HG03565 (cell line): ENCODE results near the gene CLCN7.

ENCODE experiments used
- ATAC-seq: cut with Tn5 transposase; IDR thresholded peaks from one replicate; pipeline ENCODE4 v1.9.1; 2021; ENCODE audit warnings: mild to moderate bottlenecking, moderate library complexity; ENCODE audit not compliant: unreplicated experiment

CLCN7 gene

DNA sequence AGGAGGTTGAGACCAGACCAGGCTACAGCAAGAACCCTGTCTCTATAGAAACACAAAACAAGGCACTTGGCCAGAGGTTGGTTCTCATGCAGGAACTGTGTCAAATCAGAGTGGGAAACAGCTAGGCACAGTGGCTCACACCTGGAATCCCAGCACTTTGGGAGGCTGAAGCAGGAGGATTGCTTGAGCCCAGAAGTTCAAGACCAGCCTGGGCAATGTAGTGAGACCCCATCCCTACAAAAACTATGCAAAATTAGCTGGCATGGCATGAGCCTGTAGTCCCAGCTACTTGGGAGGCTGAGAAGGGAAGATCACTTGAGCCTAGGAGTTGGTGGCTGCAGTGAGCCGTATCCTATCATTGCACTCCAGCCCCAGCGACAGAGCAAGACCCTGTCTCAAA, 62.0 kb downstream of the CLCN7 start:
- ATAC-seq: no peak

DNA sequence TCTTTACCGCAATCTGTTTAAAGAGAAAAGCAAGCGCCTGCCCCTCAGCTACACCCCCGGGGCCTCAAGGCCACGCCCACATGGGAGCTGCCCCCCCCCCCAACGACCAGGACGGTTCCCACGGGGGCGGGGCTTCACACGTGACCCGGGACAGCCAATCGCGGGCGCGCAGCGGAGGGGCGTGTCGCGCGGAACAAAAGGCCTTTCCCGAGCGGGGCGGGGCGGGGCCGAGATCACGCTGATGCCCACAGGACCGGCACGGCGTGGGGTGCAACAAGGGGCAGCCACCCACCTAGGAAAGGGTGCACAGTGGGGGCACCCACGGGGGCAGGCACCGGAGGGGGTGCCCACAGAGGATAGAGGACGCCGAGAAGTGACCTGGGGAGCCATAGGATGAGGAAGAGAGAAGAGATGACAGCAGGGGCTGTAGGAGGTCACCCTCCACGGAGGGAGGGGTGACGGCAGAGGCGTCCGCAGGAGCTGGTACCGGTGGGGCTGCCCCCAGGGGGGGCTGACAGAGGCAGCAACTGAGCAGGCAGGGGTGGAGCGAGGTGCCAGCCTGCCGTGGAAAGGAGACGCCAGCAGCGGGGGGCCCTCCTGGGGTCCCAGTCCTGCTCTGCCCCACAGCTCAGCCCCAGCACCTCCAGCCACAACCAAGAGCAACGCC, 66.5 kb downstream of the CLCN7 start:
- peak; percentile 59 for ATAC-seq

DNA sequence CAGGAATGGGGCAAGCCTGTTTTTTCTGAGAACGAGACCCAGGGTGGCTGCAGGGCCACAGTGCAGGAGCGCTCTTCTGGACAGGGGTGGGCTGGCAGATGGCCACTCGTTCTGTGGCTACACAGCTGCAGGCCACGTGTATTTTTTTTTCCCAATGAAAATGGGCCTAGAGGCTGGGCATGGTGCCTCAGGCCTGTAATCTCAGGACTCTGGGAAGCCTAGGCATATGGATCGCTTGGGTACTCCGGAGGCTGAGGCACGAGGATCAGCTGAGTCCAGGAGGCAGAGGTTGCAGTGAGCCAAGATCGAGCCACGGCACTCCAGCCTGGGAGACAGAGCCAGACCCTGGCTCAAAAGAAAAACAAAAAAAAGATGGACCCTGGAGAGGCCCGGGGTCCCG, 67.1 kb downstream of the CLCN7 start:
- no peak for ATAC-seq

DNA sequence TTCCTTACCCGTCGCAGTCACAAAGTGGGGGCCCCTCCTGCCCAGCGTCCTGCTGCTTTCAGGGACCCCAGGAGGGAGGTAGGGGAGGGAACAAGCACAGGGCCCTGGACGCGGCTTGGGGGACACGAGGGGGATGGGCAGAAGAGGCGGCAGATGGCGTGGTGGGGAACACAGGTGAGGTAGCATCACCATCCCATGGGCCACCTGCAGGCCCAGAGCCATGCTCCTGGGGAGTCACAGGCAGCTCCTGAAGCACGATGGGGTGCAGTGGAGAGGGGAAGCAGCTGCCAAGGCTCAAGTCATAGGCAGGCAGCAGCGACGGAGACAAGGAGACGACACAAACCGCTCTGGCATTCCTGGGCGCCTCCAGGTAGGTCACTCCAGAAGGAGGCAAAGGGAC, 71.1 kb downstream of the CLCN7 start:
- no peak for ATAC-seq

- ATAC-seq: no peak
These were observed 71.8 kb downstream of the CLCN7 start for GRCh38 chr16:1403036-1403435.

DNA sequence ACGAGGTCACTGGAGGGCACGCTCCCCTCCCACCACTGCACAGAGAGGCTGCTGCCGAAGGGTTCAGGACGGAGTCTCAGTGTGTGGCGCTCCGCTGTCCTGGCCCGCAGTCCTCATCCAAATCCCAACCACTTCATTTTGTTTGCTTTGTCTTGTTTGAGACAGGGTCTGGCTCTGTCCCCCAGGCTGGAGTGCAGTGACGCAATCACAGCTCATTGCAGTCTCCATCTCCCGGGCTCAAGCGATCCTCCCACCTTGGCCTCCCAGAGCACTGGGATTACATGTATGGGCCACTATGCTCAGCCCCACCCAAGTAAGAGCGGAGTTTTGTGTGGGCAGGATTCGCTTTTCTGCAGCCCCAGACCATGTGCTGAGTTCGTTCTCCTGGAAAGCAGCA, 73.1 kb downstream of the CLCN7 start:
- no peak for ATAC-seq

GRCh38 chr16:1401061-1401757, 73.6 kb downstream of the CLCN7 start:
- no peak for ATAC-seq

DNA sequence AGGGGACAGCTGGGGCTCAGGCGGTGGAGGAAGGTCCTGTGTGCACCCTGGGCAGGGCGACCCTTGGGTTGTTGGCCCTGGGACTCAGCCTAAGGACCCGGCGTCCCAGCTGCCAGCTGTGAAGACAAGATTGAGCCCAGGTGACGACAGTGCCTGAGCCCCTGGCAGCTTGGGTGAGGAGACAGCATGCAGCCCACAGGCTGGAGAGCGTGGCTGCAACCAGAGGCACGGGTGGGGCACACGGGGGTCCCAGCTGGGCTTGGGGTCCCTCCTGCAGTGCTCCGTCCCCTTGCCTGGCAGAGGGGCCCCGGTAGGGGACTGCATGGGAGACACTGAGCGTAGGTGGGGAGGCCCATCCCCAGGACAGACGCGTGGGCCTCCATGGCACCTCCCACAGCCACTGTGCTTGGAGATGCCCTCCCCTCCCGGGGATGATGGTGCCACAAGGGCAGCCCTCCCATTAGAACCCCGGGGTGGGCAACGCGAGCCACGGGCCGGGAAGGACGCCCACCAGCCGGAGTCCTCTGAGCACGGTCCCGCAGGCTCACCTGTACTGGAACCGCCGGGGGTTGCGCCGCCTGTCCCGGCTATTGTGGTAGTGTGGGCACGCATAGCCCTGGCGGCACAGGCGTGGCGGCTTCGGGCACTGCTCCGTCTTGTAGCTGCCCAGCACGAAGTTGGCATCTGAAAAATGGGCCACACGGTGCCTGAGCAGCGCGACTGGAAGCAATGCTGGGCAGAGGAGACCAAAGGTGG, 75.8 kb downstream of the CLCN7 start:
- no peak for ATAC-seq

GRCh38 chr16:1398351-1398750, 76.5 kb downstream of the CLCN7 start:
- no peak for ATAC-seq

- ATAC-seq: no peak
These were observed 77.0 kb downstream of the CLCN7 start for GRCh38 chr16:1397779-1398178.

DNA sequence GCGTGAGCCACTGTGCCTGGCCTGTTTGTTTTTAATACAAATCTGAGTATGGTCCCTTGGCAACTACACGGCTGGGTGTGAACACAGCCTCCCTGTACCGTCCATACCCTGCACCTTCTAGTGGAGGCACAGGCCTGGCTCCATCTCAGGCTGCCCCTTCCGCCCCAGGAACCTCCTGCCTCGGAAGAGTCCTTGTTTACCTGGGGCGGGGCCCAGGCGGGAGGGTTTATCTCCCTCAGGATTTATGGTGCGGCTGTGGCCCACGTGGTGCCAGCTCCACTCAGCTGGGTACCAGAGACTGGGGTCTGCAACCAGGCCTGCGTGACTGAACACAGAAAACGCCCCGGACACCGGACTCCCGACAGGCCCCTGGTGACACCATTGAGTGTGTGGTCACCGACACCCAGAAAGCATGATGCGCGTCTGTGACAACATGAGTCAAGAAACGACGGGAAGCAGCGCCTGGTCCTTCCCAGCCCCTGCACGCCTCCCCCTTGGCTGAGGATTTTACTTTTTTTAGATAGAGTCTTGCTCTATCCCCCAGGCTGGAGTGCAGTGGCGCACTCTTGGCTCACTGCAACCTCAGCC, 79.3 kb downstream of the CLCN7 start:
- ATAC-seq: no peak
